Articular chondrocyte of knee joint (primary cell): ENCODE measurements around the gene ADGRV1. TPM values are rescaled to one million over a fixed set of nuclear protein-coding genes. Genes with fewer than 3 reads are reported as not detected.

Experiments used
- total RNA-seq: library from RNA; depleted of rRNA; stranded (reverse); fragments of >200 nt; gene quantifications from 2 replicates; pipeline ENCODE4 v1.2.3, GENCODE V29; 2012

ADGRV1 gene
- 0.13 and 1.1 TPM in 2 replicates for total RNA-seq

DNA sequence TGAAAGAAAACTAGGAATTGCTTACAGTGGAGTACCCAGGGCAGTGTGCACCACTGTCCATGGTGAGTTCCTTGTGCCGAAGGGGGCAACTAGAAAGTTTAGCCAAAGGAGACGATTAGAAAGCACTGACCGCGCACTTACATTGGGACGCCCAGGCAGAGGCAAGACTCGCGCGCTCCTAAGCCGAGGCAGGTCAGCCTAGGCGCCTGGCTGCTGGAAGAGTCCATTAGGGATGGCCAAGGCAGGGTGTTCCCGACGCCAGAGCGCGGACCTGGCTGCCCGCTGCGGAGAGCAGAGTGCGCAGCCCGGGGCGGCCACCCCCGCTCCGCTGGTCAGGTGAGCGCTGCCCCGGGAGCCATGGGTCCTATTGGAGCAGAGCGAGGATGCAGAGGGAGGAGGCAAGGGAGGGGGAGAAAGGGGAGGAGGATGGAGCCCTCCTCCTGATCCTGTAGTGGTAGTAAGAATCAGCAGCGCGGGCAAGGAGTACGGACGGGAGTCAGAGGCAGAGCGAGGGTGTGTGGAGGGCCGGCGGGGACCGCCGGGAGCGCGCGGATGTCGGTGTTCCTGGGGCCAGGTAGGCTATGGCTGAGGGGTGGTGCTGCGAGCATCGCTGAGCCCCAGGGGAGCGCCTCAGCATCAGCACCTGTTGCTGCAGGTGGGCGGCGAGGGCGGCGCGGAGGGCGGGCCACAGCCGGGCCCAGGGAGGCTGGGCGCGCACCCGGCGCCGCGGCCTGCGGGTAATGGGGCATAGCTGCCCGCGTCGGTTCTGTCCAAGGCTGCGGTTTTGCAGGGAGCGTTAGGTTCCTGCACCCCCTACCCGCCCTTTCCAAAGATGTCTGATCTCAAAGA is at the start of gene ADGRV1:
TSS of gene ADGRV1 (plus strand) at position 454 of the 849 bp plus-strand sequence. CDS start at position 553, 99 bp downstream.

GRCh38 chr5:90529194-90529938 is 29.2 kb upstream of the ADGRV1 start, which contains the start of gene LYSMD3:
LYSMD3 (minus strand) TSS chr5:90529584; CDS start chr5:90525289, 4,295 bp downstream.

Other genes with a start within 250 kb of the ADGRV1 start
- gene CETN3, start 149.0 kb upstream of the ADGRV1 start, total RNA-seq = 10.2 and 12.3 TPM in 2 replicates
- 7.0 and 8.6 TPM in 2 replicates for gene MBLAC2, start 84.0 kb upstream of the ADGRV1 start, total RNA-seq
- gene POLR3G, start 83.9 kb upstream of the ADGRV1 start, total RNA-seq = 6.9 and 12.1 TPM in 2 replicates
- 32.8 and 38.6 TPM in 2 replicates for gene LYSMD3, start 29.2 kb upstream of the ADGRV1 start, total RNA-seq